ENCODE results near the gene RBBP8NL.

GRCh38 chr20:62454904-62455636, 27.7 kb upstream of the RBBP8NL start:
- TF ChIP-seq CTCF (IDR thresholded peaks at IDR 0.05) (no peak), POLR2A (IDR thresholded peaks at IDR 0.05; ENCODE audit: low read depth) (no peak), POLR2AphosphoS5 (IDR thresholded peaks at IDR 0.05) (no peak), EP300 (IDR thresholded peaks at IDR 0.05) (no peak)

All from esophagus muscularis mucosa (tissue), 4 donors.